ENCODE results near the gene SMIM13.

The SMIM13 gene

DNA sequence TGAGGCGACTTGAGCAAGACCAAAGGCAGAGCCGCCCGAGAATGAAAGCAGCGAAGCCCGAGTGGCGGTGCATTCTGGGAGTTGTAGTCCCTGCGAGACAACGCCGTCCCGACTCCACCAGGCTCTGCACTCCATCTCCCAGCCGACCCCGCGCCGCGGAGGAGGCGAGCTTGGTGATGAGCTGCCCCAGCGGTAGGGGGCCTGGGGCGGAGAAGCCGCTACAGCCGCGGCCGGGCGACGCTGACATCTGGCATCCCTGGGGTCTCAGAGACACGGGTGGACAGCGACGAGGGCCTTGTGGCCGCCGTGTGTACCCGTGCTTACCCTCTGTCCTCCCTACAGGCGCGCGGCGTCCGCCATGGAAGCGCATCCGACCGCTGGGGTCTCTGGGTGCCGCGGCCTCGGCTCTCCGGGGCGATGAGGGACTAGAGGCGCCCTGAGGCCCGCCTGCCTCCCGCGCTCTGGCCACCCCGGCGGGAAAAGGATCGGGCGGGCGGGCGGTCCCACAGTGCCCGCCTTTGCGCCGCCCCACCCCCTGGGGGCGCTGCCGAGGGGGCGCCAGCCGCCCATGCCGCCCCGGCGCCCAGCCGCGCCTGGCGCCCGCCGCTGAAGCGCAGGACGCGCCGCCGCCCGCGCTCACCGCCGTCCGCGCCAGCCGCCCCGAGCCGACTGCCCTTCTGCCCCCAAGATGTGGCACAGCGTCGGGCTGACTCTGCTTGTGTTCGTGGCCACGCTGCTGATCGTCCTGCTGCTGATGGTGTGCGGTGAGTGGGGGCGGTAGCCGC is at the start of gene SMIM13:
Gene SMIM13, plus strand, starts transcription at position 209 of the 785 bp plus-strand sequence. Its CDS starts 480 bp downstream, at position 689.
- peak; percentile 96 for DNase-seq

DNA sequence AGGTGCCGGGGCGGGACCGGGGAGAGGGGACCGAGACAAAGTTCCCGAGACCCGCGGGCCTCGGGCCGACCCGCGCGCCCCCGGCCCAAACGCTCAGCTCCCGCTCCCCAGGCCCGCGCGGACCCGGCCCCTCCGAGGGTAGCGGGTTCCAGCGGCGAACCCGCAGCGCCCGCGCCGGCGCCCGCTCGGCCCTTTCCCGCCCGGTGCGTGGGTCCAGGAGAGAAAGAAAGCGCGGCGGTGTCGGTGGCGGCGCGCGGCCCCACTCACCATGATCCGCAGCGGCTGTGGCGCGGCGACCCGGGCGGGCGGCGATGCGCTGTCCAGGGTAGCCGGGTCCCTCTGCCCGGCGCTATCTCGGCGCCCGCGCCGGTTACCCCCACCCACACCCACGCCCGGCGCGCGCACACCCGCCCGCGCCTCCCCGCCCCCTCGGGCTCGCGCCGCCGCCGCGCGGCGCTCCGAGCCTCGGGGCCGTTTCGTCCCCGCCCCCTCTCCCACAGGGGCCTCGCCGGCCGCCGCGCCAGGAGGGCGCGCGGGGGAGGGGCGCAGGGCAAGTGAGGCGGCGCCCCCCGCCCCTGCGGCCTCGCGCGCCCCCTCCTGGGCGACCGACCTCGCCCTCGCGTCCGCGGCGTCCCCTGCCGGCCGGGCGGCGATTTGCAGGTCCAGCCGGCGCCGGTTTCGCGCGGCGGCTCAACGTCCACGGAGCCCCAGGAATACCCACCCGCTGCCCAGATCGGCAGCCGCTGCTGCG is 49.5 kb upstream of the SMIM13 start, which contains the start of gene ELOVL2:
Gene ELOVL2, minus strand, starts transcription at position 345 of the 751 bp plus-strand sequence. Its CDS starts 75 bp downstream, at position 270.
- peak; percentile 16 for DNase-seq

DNA sequence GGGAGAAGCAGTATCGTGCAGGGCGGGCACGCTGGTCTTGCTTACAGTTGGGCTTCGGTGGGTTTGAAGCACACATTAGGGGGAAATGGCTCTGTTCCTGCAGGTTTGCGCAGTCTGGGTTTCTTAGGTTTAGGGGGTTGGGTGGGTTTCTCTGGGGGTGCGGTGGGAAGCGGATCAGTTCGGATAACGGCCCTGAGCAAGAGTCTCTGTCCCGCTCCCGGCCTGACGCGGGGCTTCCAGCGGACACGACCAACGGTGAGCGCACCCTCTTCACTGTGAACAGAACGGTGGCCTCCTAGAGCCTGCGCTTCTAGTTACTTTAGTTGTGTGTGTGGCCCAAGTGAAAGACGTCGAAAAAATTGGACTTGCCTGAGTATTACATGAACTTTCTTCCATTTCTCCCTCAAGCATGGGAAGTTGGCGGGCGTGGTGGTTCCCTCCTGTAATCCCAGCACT is 48.9 kb upstream of the SMIM13 start:
- no peak for DNase-seq

DNA sequence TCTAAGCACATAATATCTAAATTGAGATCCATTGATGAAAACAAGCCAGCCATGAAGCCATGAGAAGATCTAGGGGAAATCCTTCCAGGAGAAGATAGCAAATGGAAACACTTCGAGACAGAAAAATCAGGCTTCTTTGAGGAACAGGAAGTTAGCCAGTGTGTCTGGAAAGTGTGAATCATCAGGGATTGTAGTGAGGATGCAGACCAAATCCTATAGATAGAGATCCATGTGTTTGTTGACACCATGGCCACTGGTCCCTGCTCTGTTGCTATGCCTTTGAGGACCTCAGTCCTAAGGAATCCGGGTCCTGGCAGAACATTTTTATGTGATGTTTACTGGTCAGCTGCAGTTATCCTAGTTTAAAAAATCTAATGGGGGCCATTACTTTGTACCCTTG is 42.9 kb upstream of the SMIM13 start:
- no peak for DNase-seq

DNA sequence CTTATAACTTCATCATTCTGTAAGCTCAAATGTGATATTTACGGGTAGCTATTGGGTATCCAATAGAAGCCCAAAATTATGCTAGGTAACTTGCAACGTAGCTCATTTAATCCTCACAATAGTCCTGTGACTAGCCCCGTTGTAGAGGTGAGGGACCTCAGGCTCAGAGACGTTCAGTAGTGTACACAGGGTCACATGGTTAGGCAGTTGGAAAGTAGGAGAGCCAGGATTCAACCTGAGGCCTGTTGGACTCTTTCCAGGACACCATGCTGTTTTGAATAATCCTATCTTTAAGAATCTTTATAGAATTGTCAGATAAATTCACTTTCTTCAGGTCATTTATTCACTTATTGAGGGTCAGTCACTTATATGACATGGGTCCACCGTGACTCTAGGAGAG is 40.3 kb upstream of the SMIM13 start:
- no peak for DNase-seq

DNA sequence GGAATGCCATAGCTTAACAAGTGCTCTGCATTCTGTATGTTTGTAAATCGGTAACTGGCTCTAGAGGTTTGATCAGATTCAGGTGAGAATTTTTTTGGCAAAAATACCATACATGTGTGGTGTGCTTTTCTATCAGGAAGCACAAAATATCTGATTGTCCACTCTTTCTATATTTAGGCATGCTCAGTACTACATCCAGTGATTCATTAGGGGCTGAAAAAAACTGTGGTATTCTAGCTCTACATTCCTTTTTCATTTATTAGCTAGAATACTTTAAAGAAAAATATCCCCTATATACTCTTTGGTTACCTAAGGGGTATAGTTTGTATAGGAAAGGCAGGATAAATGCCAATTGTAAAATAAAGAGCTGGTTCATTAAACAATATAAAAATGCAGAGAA is 38.9 kb upstream of the SMIM13 start:
- DNase-seq: no peak

DNA sequence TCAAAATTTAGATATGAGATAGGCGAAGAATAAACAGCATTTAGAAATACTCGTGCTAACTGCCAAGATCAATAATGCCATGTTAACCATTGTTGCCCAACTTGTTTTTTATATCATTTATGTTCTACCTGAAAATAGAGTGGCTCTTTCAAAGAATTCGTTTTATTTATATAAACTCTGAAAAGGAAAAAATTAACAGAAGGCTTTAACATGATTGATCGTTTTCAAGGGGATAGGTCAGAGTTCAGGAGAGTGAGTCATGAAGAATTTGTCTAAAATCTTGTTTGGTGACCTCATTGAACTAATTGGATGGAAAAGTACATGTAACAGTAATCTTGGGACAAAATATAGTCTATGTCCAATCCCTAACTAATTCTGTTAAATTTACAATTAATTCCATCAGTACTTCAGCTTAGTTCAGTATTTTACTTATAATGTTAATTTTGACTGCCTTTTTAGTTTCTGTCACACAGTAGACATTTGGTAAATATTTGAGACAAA is 38.5 kb upstream of the SMIM13 start:
- no peak for DNase-seq

DNA sequence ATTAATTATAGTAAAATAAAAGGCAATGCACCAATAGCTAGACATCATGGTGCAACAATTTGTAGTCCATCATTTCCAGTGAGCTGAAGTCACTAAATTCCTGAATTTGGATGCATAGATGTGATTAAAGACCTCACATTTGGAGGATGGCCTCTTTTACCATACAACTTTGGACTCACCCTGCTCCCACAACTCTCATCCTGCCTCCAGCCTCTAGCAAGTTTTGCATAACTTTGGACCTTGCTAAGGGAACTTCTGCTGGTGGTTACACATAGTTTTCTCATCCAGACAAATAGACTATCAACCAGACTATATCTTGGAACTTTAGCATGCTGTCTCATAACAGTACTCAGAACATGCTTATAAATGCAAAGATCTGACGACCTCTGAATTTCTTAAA is 36.8 kb upstream of the SMIM13 start:
- DNase-seq: no peak

DNA sequence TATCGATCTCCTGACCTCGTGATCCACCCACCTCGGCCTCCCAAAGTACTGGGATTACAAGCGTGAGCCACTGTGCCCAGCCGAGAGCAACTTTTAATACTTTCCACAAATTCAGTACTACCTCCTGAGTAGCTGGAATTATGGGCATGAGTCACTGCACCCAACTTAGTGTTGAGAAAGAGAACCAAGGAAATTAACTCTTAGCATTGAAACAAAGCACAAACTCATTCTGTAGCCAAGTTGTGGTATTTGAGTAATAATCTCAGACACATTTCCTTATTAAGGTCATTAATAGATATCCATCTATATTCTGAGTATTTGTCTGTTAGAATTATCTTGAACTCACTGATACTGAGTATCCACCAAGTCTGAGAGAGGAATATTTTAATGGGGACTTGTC is 35.2 kb upstream of the SMIM13 start:
- no peak for DNase-seq

DNA sequence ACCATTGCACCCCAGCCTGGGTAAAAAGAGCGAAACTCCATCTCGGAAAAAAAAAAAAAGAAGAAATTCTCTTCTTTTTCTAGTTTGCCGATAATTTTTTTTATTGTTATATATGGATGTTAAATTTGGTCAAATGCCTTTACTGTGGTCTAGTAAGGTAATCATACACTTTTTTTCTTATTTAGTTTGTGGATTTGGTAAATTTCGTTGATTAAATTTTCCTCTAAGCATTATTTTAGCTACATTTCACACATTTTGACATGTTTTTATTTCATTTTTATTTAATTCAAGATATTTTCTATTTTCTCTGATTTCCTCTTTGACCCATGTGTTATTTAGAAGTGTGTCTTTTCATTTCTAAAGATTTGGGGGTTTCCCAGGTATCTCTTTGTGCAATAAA is 31.6 kb upstream of the SMIM13 start:
- no peak for DNase-seq

DNA sequence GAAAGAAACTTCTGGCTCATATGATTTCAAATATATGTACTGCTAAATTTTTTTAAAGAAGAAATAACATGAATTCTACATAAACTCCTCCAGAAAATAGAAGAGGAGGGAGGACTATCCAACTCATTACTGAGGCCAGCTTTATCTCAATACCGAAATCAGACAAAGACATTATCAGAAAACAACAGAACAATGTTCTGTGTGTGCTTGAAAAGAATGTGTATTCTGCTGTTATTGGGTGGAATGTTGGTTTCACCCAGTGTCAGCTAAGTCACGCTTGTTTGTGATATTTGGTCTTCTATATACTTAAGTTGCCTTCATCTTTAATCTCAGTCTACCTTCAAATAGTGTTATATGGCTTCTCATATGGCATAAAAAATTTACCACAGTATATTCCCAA is 30.9 kb upstream of the SMIM13 start:
- DNase-seq: no peak

DNA sequence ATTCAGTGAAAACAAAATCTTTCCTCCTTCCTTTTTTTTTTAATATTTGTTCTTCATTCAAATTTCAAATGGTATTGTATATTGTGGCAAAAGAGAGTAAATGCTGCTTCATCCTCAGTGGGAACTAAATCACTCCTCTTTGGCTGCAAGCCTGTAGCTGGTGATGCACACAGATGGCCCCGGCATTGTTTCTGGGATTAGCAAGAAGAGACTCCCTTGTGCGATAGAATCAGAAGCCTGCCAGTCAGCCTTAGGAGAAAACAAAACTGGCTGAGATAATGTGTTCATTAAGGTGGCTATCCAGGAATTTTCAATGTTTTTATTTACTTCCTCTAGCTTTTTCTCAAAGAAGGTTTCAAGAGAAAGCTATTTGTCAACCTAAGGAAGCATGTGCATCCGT is 28.8 kb upstream of the SMIM13 start:
- DNase-seq: no peak

DNA sequence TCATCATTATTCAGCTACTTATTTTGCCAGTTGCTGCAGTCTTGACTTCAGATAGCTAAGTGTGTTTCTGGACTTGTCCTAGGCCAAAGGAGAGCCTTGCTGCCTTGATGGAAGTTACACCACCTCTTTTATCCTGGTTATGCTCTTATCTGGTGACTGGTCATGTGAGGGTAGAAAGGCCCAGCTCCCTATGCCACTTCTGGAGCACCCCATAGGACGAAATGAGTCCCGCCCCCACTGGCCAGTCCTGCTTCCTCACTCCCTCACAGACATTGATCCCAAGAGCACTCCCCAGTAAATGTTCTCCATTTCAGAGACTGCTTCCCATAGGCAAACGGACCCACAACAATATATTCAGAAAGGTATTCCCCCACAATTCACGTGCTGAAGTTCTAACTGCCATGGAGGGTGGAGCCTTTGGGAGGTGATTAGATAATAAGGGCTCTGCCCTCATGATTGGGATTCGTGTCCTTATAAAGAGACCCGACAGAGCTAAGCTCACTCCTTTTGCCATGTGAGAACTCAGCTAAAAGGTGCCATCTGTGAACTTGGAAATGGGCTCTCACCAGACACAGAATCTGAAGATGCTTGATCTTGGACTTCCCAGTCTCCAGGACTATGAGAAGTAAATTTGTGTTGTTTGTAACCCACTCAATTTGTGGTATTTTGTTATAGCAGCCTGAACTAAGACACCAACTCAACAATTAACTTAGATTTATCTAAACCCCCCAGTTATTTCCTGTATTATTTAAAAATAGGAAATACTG is 28.0 kb upstream of the SMIM13 start:
- no peak for DNase-seq

DNA sequence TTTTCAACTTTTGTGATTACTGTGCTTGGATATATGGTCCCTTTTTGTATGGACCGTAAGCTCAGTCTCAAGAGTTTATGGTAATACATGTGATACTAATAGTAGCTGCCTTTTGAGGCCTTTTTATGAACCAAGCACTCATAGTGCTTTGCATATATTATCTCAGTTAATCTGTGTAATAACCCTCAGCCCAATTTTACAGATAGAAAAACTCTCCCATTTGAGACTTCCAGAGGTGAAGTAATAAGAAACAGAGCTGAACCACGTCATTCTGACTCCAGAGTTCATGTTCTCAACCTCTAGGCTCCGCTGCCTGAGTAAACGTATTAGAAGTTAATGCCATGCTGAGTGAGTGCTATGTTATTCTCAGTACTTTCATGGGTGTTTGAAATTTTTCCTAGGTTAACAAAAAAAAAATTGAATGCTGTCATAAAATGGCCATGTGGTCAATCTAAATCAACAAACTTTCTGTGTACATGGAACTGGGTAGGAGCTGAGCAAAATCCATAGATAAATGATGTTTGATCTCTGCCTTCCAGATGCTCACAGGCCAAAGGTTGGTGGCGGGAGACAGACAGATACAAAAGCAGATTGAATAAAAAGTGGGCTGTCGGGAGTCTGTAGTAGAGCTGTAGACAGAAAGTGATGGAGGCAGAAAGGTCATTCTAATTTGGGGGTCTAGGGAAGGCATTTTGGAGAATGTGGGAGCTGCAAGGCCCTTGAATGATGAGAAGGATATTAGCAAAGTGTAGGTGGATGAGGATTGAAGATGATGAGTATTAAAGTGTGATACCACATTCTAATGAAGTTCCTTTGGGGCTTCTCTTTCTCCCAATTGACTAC is 26.9 kb upstream of the SMIM13 start:
- no peak for DNase-seq

DNA sequence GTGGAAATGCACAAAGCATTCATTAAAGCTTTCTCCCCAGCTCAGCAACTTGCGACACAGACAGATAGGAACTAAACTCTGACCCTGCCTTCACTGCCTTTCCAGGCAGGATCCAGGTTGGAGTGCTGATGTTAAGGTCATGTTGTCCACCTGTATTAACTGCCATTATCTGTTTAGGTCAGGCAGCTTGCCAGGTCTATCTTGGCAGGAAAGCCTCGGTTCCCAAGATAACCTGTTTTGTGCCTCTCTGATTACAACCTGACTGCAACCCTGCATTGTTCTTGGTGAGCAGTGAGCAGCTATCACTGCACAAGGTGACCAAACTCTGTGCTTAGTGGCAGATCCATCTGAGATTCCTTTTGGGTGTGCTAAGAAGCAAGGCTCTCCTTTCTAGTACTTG is 26.3 kb upstream of the SMIM13 start:
- no peak for DNase-seq

DNA sequence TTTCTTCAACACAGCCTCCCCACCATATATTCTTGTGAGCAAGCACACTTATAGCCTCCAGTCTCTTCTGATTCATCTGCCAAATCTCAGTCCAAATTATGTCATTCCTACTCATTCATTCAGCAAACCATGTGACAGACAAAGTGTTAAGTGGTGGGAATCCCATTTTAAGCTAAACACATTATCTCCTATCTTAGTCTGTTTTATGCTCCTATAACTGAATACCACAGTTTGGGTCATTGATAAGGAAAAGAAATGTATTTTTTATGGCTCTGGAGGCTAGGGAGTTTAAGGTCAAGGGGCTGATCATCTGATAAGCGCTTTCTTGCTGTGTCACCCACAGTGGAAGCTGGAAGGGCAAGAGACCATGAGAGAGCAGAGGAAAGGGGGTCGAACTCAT is 23.9 kb upstream of the SMIM13 start:
- DNase-seq: no peak

DNA sequence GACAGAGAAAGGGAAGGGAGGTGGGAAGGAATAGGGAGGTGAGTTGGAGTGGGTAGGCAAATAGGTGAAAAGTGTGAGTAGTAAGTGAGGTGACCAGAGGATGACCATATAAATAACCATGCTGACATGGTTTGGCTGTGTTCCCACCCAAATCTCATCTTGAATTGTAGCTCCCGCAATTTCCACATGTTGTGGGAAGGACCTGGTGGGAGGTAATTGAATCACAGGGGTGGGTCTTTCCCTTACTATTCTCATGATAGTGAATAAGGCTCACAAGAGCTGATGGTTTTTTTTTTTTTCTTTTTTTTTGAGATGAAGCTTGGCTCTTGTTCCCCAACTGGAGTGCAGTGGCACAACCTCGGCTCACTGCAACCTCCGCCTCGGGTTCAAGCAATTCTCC is 21.5 kb upstream of the SMIM13 start:
- no peak for DNase-seq

DNA sequence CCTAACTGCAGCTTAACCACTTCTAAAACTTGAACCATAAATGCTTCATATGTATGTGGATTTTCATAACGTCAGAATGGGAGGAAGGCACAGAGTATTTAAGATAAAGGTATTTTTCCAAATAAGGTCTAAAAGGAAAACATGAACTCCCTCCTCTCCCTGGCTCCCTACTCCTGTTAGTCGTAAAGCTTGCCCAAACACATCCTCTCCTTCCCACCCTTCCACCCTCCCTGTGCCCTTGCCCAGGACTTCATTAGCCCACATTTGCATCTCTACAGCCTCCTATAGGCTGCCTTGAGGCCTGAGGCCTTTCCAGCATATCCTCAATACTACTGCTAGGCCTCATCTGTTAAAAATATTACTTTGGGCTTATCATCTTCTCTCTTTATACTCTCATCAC is 17.1 kb upstream of the SMIM13 start:
- no peak for DNase-seq

DNA sequence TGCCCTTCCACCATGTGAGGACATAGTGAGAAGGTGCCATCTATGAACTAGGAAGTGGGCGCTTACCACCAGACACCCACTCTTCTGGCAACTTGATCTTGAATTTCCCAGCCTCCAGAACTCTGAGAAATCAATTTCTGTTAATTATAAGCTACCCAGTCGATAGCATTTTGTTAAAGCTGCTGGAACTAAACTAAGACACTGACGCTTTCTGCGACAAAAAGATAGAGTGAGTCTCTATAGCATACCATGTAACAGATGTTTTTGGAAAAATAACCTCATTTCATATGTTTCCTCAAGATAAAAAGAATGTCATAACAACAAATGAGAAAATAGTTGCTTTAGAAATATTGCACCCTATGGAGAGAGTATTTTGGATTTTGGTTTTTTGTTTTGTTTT is 15.4 kb upstream of the SMIM13 start:
- no peak for DNase-seq

DNA sequence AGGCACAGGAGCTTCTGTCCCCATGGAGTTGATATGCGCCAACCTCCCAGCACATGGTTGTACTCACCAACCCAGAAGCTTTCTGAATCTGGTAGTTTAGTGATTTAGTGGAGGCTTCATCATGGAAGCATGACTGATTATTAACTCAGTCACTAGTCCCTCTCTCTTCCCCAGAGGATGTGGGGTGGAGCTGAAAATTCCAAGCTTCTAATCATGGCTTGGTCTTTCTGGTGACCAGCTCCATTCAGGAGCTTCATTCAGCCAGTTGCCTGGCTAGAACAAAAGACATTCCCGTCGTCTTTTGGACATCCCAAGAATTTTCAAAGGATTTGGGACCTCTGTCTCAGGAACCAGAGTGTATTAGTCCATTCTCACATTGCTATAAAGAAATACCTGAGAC is 13.3 kb upstream of the SMIM13 start:
- DNase-seq: no peak

DNA sequence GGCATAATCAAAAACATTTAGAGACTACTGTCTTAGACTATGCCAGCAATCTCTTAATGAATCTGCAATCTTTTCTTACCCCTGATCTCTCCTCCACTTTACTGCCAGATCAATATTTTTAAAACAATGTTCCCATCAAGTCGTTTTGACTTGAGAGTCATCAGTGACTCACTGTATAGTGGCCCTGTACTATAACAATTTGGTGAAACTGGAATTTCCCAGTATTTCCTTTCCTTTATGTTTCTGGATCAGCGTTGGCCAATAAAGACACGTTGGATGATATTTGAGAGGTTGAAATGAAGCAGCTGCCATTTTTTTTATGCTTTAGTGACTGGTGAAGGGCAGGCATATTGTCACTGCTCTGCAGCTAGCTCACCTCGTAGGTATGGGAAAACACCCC is 10.1 kb upstream of the SMIM13 start:
- no peak for DNase-seq

DNA sequence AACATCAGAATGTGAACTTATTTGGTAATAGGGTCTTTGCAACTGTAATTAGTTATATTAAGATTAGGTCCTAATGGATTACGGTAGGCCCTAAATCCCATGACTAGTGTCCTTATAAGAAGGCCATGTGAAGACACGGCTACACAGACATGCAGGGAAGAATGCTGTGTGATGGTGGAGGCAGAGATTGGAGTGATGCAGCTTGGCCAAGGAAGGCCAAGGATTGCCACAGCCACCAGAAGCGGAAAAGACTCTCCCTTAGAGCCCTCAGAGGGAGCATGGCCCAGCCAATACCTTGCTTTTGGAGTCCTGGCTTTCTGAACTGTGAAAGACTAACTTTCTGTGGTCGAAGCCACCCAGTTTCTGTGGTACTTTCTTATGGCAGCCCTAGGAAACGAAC is 9.7 kb upstream of the SMIM13 start:
- DNase-seq: no peak
